Glutamatergic neuron (in vitro differentiated cells): ENCODE results near the gene MYO1B. TPM values are rescaled to one million over a fixed set of nuclear protein-coding genes. Genes with fewer than 3 reads are reported as not detected.

Experiments
- DNase-seq: peaks from one replicate; pipeline ENCODE4 v3.0.0; 2022
- H3K27ac Mint-ChIP-seq: one replicate; pipeline ENCODE4 v1.8.0; 2020; ENCODE audit warnings: mild to moderate bottlenecking, mixed read lengths, inconsistent platforms; ENCODE audit not compliant: unreplicated experiment
- H3K27me3 Mint-ChIP-seq: one replicate; pipeline ENCODE4 v1.8.0; 2020; ENCODE audit warnings: mild to moderate bottlenecking, moderate library complexity, mixed read lengths, inconsistent platforms; ENCODE audit not compliant: unreplicated experiment
- H3K36me3 Mint-ChIP-seq: one replicate; pipeline ENCODE4 v1.8.0; 2020; ENCODE audit warnings: mild to moderate bottlenecking, mixed read lengths, inconsistent platforms; ENCODE audit not compliant: unreplicated experiment
- H3K4me1 Mint-ChIP-seq: one replicate; pipeline ENCODE4 v1.8.0; 2020; ENCODE audit warnings: mild to moderate bottlenecking, low read depth, mixed read lengths, inconsistent platforms; ENCODE audit not compliant: unreplicated experiment
- H3K4me3 Mint-ChIP-seq: one replicate; pipeline ENCODE4 v1.8.0; 2020; ENCODE audit warnings: mild to moderate bottlenecking, mixed read lengths, inconsistent platforms; ENCODE audit not compliant: unreplicated experiment
- H3K9me3 Mint-ChIP-seq: one replicate; pipeline ENCODE4 v1.8.0; 2020; ENCODE audit warnings: mild to moderate bottlenecking, moderate library complexity, mixed read lengths, inconsistent platforms; ENCODE audit not compliant: unreplicated experiment
- total RNA-seq: library from RNA; stranded (reverse); fragmentation: NEBNext Ultra II Directional; extraction: Animal tissue kit (Norgen Biotek cat#: 25700); gene quantifications from one replicate; pipeline ENCODE4 v1.2.1, GENCODE V29; 2021; ENCODE audit not compliant: unreplicated experiment
- TF ChIP-seq, protein P1 (sequence below): fragments of 200-600 bp; sonication (generic); IDR thresholded peaks from one replicate; pipeline ENCODE4 v1.5.0; 2021; ENCODE audit not compliant: partially characterized antibody, unreplicated experiment

The MYO1B gene
- total RNA-seq, 1 donor from 2014 or later, result 129 TPM

DNA sequence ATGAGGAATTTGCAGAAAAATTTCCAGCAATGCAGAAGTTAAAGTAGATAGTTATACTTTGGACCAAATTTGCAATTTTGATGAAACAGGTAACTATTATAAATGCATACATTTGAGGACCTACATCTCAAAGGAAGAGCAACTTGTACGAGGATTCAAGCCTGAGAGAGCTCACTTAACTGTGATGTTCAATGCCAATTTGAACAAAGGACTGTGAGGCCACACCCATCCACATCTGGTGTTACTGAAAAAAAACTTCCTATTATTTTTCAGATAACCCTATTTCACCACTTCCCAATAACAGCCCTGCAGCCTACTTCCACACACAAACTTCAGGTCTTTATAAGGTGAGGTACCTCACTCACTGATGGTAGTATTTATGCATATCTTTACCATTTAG is 229.3 kb downstream of the MYO1B start:
- peaks cover 2% of the 10 kb centered on the region for H3K27me3 Mint-ChIP-seq

More for the DNA sequence above, 229.3 kb downstream of the MYO1B start:
- Mint-ChIP-seq H3K4me1 (peaks cover 12% of the 10 kb centered on the region), H3K27ac (no peak overlapping the region), H3K36me3 (no peaks in the 10 kb centered on the region), H3K4me3 (no peak overlapping the region), H3K9me3 (no peaks in the 10 kb centered on the region)
- TF ChIP-seq, protein P1, sequence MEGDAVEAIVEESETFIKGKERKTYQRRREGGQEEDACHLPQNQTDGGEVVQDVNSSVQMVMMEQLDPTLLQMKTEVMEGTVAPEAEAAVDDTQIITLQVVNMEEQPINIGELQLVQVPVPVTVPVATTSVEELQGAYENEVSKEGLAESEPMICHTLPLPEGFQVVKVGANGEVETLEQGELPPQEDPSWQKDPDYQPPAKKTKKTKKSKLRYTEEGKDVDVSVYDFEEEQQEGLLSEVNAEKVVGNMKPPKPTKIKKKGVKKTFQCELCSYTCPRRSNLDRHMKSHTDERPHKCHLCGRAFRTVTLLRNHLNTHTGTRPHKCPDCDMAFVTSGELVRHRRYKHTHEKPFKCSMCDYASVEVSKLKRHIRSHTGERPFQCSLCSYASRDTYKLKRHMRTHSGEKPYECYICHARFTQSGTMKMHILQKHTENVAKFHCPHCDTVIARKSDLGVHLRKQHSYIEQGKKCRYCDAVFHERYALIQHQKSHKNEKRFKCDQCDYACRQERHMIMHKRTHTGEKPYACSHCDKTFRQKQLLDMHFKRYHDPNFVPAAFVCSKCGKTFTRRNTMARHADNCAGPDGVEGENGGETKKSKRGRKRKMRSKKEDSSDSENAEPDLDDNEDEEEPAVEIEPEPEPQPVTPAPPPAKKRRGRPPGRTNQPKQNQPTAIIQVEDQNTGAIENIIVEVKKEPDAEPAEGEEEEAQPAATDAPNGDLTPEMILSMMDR, result no peak
- DNase-seq, result no peak

Other genes with a start within 250 kb of the MYO1B start
- 12.4 TPM for gene STAT1, start 231.2 kb upstream of the MYO1B start, total RNA-seq
- 0.74 TPM for gene STAT4, start 94.4 kb upstream of the MYO1B start, total RNA-seq